Esophagus squamous epithelium (tissue), 5 donors: ENCODE data around the gene ADAM12. TPM values are rescaled to one million over a fixed set of nuclear protein-coding genes. Genes with fewer than 3 reads are reported as not detected.

Source experiments
- DNase-seq: peaks from one replicate; lab custom pipeline; 2025; lab: John Stamatoyannopoulos, UW
- H3K27ac ChIP-seq, 4 donors: fragments of 200-600 bp; sonication (generic); one replicate each; pipeline ENCODE4 v1.5.1; 2016 to 2019; ENCODE audit warnings: mild to moderate bottlenecking in 1 of 4
- H3K27me3 ChIP-seq, 4 donors: fragments of 200-600 bp; sonication (generic); 1 replicate in 3 of 4; 2 replicates in 1 of 4; pipeline versions ENCODE4 v1.5.1 to v1.6.0; 2017 to 2021; ENCODE audit warnings: antibody characterized with exemption in 1 of 4
- H3K36me3 ChIP-seq, 3 donors: fragments of 200-600 bp; sonication (generic); one replicate each; pipeline ENCODE4 v1.5.1; 2016 to 2019
- H3K4me1 ChIP-seq, 3 donors: fragments of 200-600 bp; sonication (generic); one replicate each; pipeline ENCODE4 v1.5.1; 2017 to 2019
- H3K4me3 ChIP-seq, 4 donors: fragments of 200-600 bp; sonication (generic); 1 replicate in 3 of 4; 2 replicates in 1 of 4; pipeline ENCODE4 v1.5.1; 2016 to 2019; ENCODE audit warnings: mild to moderate bottlenecking in 2 of 4, moderate library complexity in 1 of 4
- H3K9me3 ChIP-seq, 3 donors: fragments of 200-600 bp; sonication (generic); one replicate each; pipeline ENCODE4 v1.5.1; 2016 to 2019
- POLR2A ChIP-seq, 4 donors: fragments of 450-650 bp; IDR thresholded peaks; one replicate each; pipeline ENCODE4 v1.6.1; 2017; ENCODE audit warnings: antibody characterized with exemption in 4 of 4, mild to moderate bottlenecking in 4 of 4, moderate library complexity in 3 of 4
- WGBS, 2 donors: methylation state at CpG; one replicate each; pipeline ENCODE4 v1.1.5; 2018; 5-methylcytosine and 5-hydroxymethylcytosine counted together
- intact Hi-C: fragments of 100-400 bp; cut with DNase I; formaldehyde crosslinking; loops from one replicate; pipeline ENCODE4 v1.15.0; 2022
- total RNA-seq, 4 donors: library from RNA; depleted of rRNA; stranded (reverse); fragments of >200 nt; gene quantifications; one replicate each; pipeline ENCODE4 v1.1.0, GENCODE V29; 2016
- TF ChIP-seq, protein P1 (sequence below), 6 experiments: fragments of 450-650 bp in 4 of 6; fragments of 200-600 bp in 2 of 6; sonication (generic) in 2 of 6; IDR thresholded peaks; one replicate each; pipeline ENCODE4 v1.5.1; 2016 to 2019; ENCODE audit warnings: antibody characterized with exemption in 6 of 6, mild to moderate bottlenecking in 4 of 6, moderate library complexity in 4 of 6
- donor health status: DM: yes; HTN: yes; CAD: no.

Gene ADAM12
- total RNA-seq, 4 donors from 2014 or later, result 0.57 to 1.1 (median 0.76) TPM; not detected in 1

DNA sequence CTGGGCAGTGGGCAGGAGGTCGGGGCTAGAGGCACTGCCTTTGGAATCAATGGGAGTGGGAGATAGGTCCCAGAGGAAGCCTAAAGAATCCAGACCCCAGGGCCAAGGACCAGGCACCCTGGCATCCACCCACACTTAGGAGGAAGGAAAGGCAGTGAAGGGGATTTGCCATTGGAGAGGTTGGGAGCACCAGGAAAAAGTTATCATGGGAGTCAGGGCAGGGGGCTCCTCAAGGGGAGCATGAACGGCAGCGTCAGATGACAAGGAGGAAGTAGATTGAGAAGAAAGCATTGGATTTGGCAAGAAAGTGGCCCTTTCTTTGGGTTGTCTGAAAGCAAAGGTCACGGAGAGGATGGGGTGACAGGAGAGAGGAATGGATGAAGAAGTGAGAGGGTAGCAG, 142.8 kb downstream of the ADAM12 start:
- Histone ChIP-seq H3K4me1 (peaks cover 0 to 10% (median 5%) of the 10 kb centered on the region in 3 donors), H3K9me3 (no peaks in the 10 kb centered on the region), H3K27me3 (no peaks in the 10 kb centered on the region), H3K36me3 (no peaks in the 10 kb centered on the region), H3K4me3 (no peak overlapping the region), H3K27ac (no peak overlapping the region)
- no peak for TF ChIP-seq POLR2A (IDR thresholded peaks at IDR 0.05)
- TF ChIP-seq, protein P1, sequence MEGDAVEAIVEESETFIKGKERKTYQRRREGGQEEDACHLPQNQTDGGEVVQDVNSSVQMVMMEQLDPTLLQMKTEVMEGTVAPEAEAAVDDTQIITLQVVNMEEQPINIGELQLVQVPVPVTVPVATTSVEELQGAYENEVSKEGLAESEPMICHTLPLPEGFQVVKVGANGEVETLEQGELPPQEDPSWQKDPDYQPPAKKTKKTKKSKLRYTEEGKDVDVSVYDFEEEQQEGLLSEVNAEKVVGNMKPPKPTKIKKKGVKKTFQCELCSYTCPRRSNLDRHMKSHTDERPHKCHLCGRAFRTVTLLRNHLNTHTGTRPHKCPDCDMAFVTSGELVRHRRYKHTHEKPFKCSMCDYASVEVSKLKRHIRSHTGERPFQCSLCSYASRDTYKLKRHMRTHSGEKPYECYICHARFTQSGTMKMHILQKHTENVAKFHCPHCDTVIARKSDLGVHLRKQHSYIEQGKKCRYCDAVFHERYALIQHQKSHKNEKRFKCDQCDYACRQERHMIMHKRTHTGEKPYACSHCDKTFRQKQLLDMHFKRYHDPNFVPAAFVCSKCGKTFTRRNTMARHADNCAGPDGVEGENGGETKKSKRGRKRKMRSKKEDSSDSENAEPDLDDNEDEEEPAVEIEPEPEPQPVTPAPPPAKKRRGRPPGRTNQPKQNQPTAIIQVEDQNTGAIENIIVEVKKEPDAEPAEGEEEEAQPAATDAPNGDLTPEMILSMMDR (IDR thresholded peaks at IDR 0.05), result no peak
- WGBS, 2 donors, result 73 to 83% methylated on average over 4 of the region's 4 CpGs
- no peak for DNase-seq
- intact Hi-C loops, result no loop called here

DNA sequence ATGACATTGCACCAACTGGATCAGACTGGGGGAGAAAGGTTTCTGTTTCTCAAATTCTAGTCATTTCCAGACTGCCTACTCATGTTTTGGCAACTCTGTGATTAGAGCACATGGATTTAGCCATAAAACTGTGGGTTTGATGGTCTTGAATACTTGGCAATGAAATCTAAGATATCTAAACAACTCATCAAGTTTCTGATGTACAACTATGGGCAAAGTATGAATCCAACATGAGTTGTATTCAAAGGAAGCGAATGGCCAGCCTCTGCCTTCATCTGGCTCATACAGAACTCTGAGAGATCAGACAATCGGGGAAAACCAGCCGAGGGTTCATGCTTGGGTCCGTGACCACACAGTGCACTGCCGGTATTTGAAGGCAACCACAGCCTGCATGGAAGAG, 144.3 kb downstream of the ADAM12 start:
- H3K4me3 ChIP-seq, result no peak overlapping the region
- WGBS, 2 donors, result 65 to 82% methylated on average over 5 of the region's 5 CpGs
- DNase-seq, result no peak
- H3K4me1 ChIP-seq, result peaks cover 0 to 10% (median 5%) of the 10 kb centered on the region in 3 donors
- H3K27me3 ChIP-seq, result no peaks in the 10 kb centered on the region
- TF ChIP-seq POLR2A (IDR thresholded peaks at IDR 0.05), result no peak
- TF ChIP-seq, protein P1 (IDR thresholded peaks at IDR 0.05), result no peak
- intact Hi-C loops, result no loop called here
- H3K36me3 ChIP-seq, result no peaks in the 10 kb centered on the region
- no peaks in the 10 kb centered on the region for H3K9me3 ChIP-seq
- no peak overlapping the region for H3K27ac ChIP-seq

DNA sequence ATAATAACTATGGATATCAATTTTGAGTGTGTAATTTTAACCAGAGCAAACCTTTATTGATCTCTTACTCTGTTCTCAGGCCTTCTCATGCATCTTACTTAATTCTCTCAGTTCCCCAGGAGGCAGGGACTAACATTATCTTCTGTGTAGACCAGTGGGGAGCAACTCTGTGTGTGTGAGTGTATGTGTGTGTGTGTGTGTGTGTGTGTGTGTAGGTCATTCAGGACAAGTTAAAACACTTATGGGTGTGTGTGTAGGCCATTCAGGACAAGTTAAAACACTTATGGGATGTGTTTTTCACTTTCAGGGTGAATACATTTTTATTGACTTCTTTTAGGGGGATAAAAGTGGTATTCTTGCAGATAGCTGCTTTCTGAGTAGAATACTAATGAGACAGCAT, 145.0 kb downstream of the ADAM12 start:
- no peaks in the 10 kb centered on the region for H3K9me3 ChIP-seq
- no peaks in the 10 kb centered on the region for H3K27me3 ChIP-seq
- TF ChIP-seq, protein P1 (IDR thresholded peaks at IDR 0.05), result no peak
- no peak for TF ChIP-seq POLR2A (IDR thresholded peaks at IDR 0.05)
- no peak for DNase-seq
- no peaks in the 10 kb centered on the region for H3K36me3 ChIP-seq
- H3K4me1 ChIP-seq, result peaks cover 0 to 10% (median 5%) of the 10 kb centered on the region in 3 donors
- H3K27ac ChIP-seq, result no peak overlapping the region
- H3K4me3 ChIP-seq, result no peak overlapping the region
- intact Hi-C loops, result no loop called here

DNA sequence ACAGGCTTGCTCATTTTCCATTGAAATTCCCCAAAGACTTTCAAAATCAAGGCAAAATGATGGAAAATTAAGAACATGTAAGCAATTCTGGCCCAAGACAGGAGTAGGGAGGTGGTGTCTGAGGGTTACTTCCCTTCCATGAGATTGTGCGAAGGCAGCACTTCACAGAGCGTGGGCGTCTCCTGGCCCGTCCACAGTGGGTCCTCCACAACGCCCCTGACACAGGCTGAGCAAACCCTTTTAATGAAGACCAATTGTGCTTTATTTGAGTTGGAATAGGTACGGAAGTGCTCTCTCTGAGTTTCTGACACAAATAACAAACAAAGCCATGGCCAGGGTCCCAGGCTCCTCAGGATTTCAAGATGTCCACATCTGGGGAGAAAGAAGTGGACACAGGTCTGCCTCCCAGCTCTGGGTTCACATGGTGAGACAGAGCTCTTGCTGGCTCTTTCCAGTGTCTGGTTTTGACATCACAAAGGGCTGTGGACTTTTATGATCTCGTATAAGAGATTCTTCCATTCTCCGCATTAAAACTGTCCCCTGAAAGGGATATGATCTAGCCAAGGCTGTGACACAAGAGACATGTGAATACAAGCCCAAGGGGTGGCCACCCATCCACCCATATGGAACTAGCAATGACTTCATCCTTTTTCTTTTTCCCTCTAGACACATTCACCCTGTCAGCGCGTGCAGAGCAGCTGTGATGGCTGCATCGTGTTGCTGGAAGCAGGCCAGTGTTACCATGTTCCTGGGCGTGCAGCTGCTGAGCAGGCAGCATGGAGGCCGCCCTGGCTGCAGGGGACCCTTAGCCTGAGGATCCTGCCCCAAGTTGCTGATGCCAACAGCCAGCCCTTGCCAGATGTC, 145.6 kb downstream of the ADAM12 start:
- Histone ChIP-seq H3K4me1 (peaks cover 0 to 10% (median 5%) of the 10 kb centered on the region in 3 donors), H3K27me3 (no peaks in the 10 kb centered on the region), H3K36me3 (no peaks in the 10 kb centered on the region), H3K9me3 (no peaks in the 10 kb centered on the region), H3K4me3 (no peak overlapping the region), H3K27ac (peak overlapping the region in 1 of 4 donors; percentile 33)
- 46 to 49% methylated on average over 12 to 13 of the region's 13 CpGs for WGBS, 2 donors
- TF ChIP-seq POLR2A (IDR thresholded peaks at IDR 0.05), result no peak
- TF ChIP-seq, protein P1 (IDR thresholded peaks at IDR 0.05), result no peak
- intact Hi-C loops, result no loop called here
- no peak for DNase-seq

DNA sequence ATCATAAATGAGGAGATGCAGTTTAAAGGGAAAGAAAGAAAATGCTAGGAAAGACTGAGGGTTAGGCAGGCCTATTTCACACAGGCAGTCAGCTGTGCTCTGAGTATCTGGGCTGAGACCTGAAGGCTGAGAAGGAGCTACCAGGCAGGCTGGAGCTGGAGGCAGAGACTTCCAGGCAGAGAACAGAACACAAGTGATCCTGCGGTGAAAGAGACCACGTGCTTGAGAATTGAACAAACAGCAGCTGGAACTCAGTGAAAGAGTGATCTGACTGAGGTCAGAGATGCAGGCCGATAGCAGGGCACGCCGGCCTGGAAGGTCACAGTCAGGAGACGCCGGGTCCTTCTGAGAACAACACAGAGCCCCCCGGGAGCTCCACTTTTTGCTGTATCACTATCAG, 147.8 kb downstream of the ADAM12 start:
- 77 to 78% methylated on average over 8 of the region's 8 CpGs for WGBS, 2 donors
- TF ChIP-seq, protein P1 (IDR thresholded peaks at IDR 0.05), result no peak
- TF ChIP-seq POLR2A (IDR thresholded peaks at IDR 0.05), result no peak
- intact Hi-C loops, result no loop called here

More for the DNA sequence above, 147.8 kb downstream of the ADAM12 start:
- Histone ChIP-seq H3K4me3 (no peak overlapping the region), H3K4me1 (peaks cover 0 to 10% (median 5%) of the 10 kb centered on the region in 3 donors), H3K9me3 (no peaks in the 10 kb centered on the region), H3K27me3 (no peaks in the 10 kb centered on the region), H3K36me3 (no peaks in the 10 kb centered on the region), H3K27ac (no peak overlapping the region)
- no peak for DNase-seq
